Neural progenitor cell (in vitro differentiated cells): Measurements from ENCODE around the gene UTY. TPM values are rescaled to one million over a fixed set of nuclear protein-coding genes. Genes with fewer than 3 reads are reported as not detected.

ENCODE experiments used
- DNase-seq: peaks from one replicate; pipeline ENCODE4 v3.0.0-alpha.2; 2016; ENCODE audit warnings: low spot score
- H2AFZ ChIP-seq: fragments of 200-600 bp; sonication (generic); replicated peaks from 2 replicates; pipeline ENCODE4 v1.6.1; 2016; ENCODE audit warnings: antibody characterized with exemption
- H3F3A ChIP-seq: fragments of 200-600 bp; sonication (generic); 2 replicates; pipeline ENCODE4 v1.6.1; 2016; ENCODE audit warnings: antibody characterized with exemption, low read depth
- H3K27ac ChIP-seq: fragments of 200-600 bp; sonication (generic); 2 replicates; pipeline ENCODE4 v1.5.1; 2016; ENCODE audit warnings: mild to moderate bottlenecking
- H3K27me3 ChIP-seq: fragments of 200-600 bp; sonication (generic); 2 replicates; pipeline ENCODE4 v1.6.1; 2016; ENCODE audit warnings: mild to moderate bottlenecking, moderate library complexity
- H3K36me3 ChIP-seq: fragments of 200-600 bp; sonication (generic); 2 replicates; pipeline ENCODE4 v1.5.1; 2016
- H3K4me1 ChIP-seq: fragments of 200-600 bp; sonication (generic); 2 replicates; pipeline ENCODE4 v1.6.1; 2016; ENCODE audit warnings: mixed run types
- H3K4me2 ChIP-seq: fragments of 200-600 bp; sonication (generic); 2 replicates; pipeline ENCODE4 v1.6.1; 2016
- H3K4me3 ChIP-seq: fragments of 200-600 bp; sonication (generic); 2 replicates; pipeline ENCODE4 v1.5.1; 2016
- H3K79me2 ChIP-seq: fragments of 200-600 bp; sonication (generic); 2 replicates; pipeline ENCODE4 v1.6.1; 2016; ENCODE audit warnings: low read depth
- H3K9ac ChIP-seq: fragments of 200-600 bp; sonication (generic); 2 replicates; pipeline ENCODE4 v1.6.1; 2016
- H3K9me3 ChIP-seq: fragments of 200-600 bp; sonication (generic); 2 replicates; pipeline ENCODE4 v1.5.1; 2016; ENCODE audit warnings: low read depth
- H4K20me1 ChIP-seq: fragments of 200-600 bp; sonication (generic); 2 replicates; pipeline ENCODE4 v1.6.1; 2016; ENCODE audit warnings: low read depth
- H3K27ac Mint-ChIP-seq: 3 replicates; pipeline ENCODE4 v1.8.0; 2021; ENCODE audit warnings: mixed read lengths
- H3K27me3 Mint-ChIP-seq: 2 replicates; pipeline ENCODE4 v1.8.0; 2022; ENCODE audit warnings: low read depth, mild to moderate bottlenecking, inconsistent platforms, moderate library complexity, mixed read lengths; ENCODE audit not compliant: insufficient read depth
- H3K36me3 Mint-ChIP-seq: 3 replicates; pipeline ENCODE4 v1.8.0; 2021; ENCODE audit warnings: mixed read lengths
- H3K4me1 Mint-ChIP-seq: 3 replicates; pipeline ENCODE4 v1.8.0; 2021; ENCODE audit warnings: mixed read lengths
- H3K4me3 Mint-ChIP-seq: 3 replicates; pipeline ENCODE4 v1.8.0; 2021; ENCODE audit warnings: mild to moderate bottlenecking, moderate library complexity, mixed read lengths
- H3K9me3 Mint-ChIP-seq: 3 replicates; pipeline ENCODE4 v1.8.0; 2020; ENCODE audit warnings: mixed read lengths
- EZH2 ChIP-seq: fragments of 200-600 bp; sonication (generic); IDR thresholded peaks from 2 replicates; pipeline ENCODE4 v1.6.1; 2017; ENCODE audit warnings: antibody characterized with exemption, mild to moderate bottlenecking, moderate library complexity
- EZH2phosphoT487 ChIP-seq: fragments of 200-600 bp; sonication (generic); IDR thresholded peaks from 2 replicates; pipeline ENCODE4 v1.6.1; 2017; ENCODE audit warnings: antibody characterized with exemption
- total RNA-seq: library from RNA; depleted of rRNA; stranded (reverse); fragments of >200 nt; gene quantifications from 2 replicates; pipeline ENCODE4 v1.2.3, GENCODE V29; 2015; ENCODE audit warnings: low replicate concordance
- TF ChIP-seq, protein P1 (sequence below): fragments of 200-600 bp; sonication (generic); IDR thresholded peaks from 2 replicates; pipeline ENCODE4 v1.5.1; 2017; ENCODE audit warnings: antibody characterized with exemption, mild to moderate bottlenecking

The UTY gene
- total RNA-seq, 1 donor from 2014 or later, result not detected

DNA sequence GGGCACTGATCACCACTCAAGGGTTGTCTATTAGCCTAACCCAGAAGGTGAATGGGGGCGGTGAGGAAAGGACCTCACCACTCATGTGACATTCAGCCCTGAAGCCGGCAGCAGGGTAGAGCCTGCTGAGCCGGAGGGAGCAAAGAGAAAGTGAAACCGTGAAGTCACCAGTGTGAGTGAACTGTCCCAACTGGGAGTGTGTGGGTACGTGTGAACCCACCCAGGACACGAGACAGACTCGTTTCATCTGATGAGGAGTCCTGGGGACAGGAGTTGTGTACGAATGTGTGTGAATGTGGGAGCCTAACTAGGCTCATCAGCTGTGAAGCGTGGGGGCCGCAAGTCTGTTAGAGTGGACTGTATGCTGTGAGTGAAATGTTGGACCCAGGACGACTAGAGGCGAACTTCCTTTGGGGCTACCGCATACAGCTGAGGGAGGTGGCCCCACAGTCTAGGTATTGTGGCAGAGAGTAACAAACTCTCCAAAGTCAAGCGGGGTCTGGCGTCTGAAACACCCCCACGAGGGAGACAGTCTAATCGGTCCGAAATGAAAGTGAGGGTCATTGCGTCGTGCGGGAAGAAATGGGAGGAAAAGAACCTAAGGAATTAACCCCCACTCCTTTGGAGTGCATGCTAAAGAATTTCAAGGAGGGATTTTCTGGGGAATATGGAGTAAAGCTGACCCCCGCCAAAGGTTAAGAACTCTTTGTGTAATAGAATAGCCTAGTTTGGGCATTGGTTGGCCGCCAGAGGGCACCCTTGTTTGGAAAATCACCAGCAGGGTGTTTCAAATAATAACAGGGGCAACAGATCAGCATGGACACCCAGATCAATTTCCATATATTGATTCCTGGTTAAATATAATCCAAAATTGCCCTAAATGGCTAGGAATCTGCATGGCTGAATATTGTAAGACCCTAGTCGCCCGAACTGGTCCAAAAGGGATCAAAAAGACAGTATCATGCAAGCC lies 43.6 kb downstream of the UTY start:
- Mint-ChIP-seq H3K36me3 (no peaks in the 10 kb centered on the region), H3K4me3 (no peak overlapping the region), H3K27me3 (no peaks in the 10 kb centered on the region), H3K27ac (no peak overlapping the region), H3K9me3 (no peaks in the 10 kb centered on the region), H3K4me1 (no peaks in the 10 kb centered on the region)
- Histone ChIP-seq H3K27ac (no peak overlapping the region), H3K79me2 (no peaks in the 10 kb centered on the region), H3K36me3 (no peaks in the 10 kb centered on the region), H3K27me3 (no peaks in the 10 kb centered on the region), H2AFZ (no peak overlapping the region), H3K4me3 (no peak overlapping the region), H3K4me1 (no peaks in the 10 kb centered on the region), H3F3A (no peaks in the 10 kb centered on the region), H4K20me1 (no peaks in the 10 kb centered on the region), H3K9ac (no peak overlapping the region), H3K9me3 (no peaks in the 10 kb centered on the region), H3K4me2 (no peak overlapping the region)
- TF ChIP-seq EZH2phosphoT487 (no peak), EZH2 (no peak)
- TF ChIP-seq, protein P1, sequence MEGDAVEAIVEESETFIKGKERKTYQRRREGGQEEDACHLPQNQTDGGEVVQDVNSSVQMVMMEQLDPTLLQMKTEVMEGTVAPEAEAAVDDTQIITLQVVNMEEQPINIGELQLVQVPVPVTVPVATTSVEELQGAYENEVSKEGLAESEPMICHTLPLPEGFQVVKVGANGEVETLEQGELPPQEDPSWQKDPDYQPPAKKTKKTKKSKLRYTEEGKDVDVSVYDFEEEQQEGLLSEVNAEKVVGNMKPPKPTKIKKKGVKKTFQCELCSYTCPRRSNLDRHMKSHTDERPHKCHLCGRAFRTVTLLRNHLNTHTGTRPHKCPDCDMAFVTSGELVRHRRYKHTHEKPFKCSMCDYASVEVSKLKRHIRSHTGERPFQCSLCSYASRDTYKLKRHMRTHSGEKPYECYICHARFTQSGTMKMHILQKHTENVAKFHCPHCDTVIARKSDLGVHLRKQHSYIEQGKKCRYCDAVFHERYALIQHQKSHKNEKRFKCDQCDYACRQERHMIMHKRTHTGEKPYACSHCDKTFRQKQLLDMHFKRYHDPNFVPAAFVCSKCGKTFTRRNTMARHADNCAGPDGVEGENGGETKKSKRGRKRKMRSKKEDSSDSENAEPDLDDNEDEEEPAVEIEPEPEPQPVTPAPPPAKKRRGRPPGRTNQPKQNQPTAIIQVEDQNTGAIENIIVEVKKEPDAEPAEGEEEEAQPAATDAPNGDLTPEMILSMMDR, result no peak
- no peak for DNase-seq

DNA sequence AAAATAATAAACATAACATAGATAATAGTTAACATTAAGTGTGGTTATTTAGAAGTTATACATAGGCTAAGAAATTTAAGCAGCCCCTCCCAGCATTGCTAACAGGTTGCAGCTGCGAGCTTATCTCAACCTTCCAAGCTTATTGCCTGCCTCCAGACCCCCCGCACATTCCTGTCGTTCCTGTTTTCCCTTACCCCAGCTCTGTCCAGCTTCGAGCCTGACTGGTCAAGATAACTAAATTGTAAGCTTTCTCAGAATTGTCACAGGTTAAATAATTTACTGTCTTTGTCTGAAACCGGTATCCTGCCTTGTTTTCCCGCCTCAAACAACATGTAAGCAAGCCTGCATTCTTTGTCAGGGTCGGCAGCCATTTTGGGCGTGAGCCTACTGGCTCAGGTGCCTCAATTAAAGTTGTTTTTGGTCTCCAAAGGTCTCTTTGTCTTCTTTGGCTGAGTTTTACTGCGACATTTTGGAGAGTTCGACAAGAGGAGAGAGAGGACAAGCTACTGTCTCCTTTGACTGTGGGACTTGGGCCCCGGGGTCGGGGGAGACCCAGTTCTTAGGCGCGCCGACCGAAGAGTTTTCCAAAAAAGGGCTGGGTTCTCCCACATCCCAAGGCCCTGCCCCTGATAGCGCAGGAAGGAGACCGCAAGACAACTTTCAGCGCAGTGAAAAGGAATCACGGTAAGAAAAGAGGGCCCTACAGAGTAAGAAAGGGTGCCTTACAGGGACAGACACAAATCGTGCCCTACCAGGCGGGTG lies 44.4 kb downstream of the UTY start:
- H3K36me3 ChIP-seq, result no peaks in the 10 kb centered on the region
- no peak overlapping the region for H3K27ac ChIP-seq
- H4K20me1 ChIP-seq, result no peaks in the 10 kb centered on the region
- no peaks in the 10 kb centered on the region for H3K79me2 ChIP-seq
- no peak overlapping the region for H3K4me3 ChIP-seq
- H3K27me3 ChIP-seq, result no peaks in the 10 kb centered on the region
- no peak overlapping the region for H3K4me2 ChIP-seq
- H2AFZ ChIP-seq, result no peak overlapping the region
- Mint-ChIP-seq H3K4me3 (no peak overlapping the region), H3K27me3 (no peaks in the 10 kb centered on the region), H3K4me1 (no peaks in the 10 kb centered on the region), H3K27ac (no peak overlapping the region), H3K9me3 (no peaks in the 10 kb centered on the region), H3K36me3 (no peaks in the 10 kb centered on the region)
- H3F3A ChIP-seq, result no peaks in the 10 kb centered on the region
- H3K9me3 ChIP-seq, result no peaks in the 10 kb centered on the region
- TF ChIP-seq EZH2phosphoT487 (no peak), EZH2 (no peak)
- TF ChIP-seq, protein P1, result no peak
- H3K9ac ChIP-seq, result no peak overlapping the region
- DNase-seq, result no peak
- no peaks in the 10 kb centered on the region for H3K4me1 ChIP-seq

DNA sequence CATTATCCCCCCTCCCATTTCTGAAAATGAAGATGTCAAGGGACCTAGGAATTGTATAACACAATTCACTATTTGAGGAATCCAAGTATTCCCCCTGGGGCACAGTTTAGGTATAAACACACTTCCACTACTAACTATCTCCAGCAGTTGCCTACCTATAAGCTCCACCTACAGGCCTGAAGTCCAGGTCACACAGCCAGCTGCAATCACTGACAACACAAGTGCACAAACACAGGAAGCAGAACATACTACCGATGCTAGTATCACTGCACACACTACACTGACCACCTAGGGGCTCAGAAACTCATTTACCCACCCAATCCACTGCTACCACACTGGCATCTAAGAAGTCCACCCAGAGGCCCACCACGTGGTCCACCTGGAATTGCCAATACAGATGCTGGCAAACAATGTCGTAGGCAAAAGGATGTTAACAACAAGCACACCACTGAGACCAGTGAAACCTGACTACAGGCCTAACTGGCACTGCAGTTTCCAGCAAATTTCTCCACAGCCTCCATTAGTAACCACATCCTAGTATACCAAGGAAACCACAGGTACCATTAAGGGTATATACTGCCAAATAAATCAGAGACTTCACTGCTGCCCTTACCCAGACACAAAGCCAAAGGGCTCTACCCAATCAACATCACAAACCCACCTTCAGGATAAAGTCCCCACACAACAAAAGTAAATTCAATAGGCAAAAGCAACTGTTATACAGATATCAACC lies 47.4 kb downstream of the UTY start:
- Mint-ChIP-seq H3K36me3 (no peaks in the 10 kb centered on the region), H3K4me3 (no peak overlapping the region), H3K27me3 (no peaks in the 10 kb centered on the region), H3K4me1 (no peaks in the 10 kb centered on the region), H3K27ac (no peak overlapping the region), H3K9me3 (no peaks in the 10 kb centered on the region)
- Histone ChIP-seq H3K4me1 (no peaks in the 10 kb centered on the region), H4K20me1 (no peaks in the 10 kb centered on the region), H3F3A (no peaks in the 10 kb centered on the region), H3K9ac (no peak overlapping the region), H3K27ac (no peak overlapping the region), H3K4me2 (no peak overlapping the region), H3K27me3 (no peaks in the 10 kb centered on the region), H3K9me3 (no peaks in the 10 kb centered on the region), H3K79me2 (no peaks in the 10 kb centered on the region), H2AFZ (no peak overlapping the region), H3K36me3 (no peaks in the 10 kb centered on the region), H3K4me3 (no peak overlapping the region)
- DNase-seq, result no peak
- TF ChIP-seq EZH2phosphoT487, result no peak
- TF ChIP-seq EZH2, result no peak
- TF ChIP-seq, protein P1, result no peak
